Islet of Langerhans (tissue), 1 donor: ENCODE data around the gene BHLHA15.

ENCODE experiments used
- FAIRE-seq: peaks from one replicate; lab custom pipeline; 2011; peaks lifted over from hg19 to GRCh38; lab: Jason Lieb, UNC

Gene BHLHA15

DNA sequence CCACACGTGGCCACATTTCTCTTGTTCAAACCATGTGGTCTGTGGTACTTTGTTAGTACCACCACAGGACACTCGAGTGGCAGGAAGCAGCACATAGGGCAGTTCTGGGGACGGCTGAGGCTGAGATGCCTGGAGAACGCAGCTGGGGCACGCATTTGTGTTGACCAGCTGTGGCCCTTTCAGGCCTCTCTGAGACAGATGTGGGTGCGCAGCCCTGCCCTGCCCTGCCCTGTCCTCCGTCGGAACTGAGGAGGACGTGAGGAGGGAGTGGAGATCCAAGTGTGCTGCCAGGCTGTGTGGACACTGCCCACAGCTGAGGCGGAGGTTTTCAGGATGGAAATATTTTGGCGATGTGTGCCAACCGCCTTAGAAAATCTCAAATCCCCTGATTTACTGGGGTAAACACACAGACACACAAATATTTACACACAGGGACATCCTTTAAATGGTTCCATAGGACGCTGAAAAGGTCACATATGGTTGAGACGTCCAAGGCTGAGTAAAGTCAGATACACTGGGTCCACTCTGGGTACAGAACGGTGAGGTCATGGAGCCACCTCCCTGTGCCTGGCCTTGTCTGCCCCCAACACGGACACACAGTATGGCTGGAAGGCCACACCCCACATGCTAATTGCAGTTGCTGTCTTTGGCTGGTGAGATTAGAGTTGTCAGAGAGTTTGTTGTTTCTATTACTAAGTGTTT lies 14.8 kb downstream of the BHLHA15 start:
- FAIRE-seq, result no peak

DNA sequence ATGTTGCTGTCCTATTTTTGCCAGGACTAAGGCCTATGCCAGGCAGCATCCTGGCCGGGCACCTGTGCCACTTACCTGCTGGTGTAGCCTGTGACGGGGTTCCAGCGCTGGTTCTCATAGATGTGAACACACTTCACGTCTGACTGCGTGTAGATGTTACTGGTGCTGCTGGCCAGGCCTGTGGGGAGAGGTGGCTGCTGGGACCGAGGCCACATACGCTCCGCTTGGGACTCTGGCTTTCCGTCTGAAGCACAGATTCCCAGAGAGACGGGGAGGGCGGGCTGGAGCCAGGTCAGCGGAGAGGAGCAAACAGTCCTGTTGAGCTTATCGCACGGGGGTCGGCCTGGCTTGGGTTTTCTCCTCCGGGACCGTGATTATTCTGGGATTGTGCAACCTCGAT lies 16.7 kb downstream of the BHLHA15 start:
- no peak for FAIRE-seq

DNA sequence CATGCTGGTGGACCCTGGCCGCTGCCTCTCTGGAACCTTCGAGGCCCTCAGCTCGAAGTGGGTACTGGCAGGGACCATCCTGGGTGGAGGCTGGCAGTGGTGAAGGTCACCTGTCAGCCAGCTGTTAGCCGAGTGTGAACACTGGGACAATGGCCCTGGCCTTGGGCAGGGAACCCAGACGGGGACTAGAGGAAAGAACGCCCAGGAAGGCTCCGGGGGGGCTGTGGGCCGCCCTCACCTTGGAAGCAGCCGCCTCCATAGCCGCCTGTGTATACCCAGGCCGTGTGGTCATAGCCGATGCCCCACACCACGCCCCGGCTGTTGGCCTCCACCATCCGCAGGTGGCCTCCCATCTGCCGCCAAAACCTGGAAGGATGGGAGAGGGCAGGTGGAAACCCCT lies 17.6 kb downstream of the BHLHA15 start:
- FAIRE-seq, result no peak

DNA sequence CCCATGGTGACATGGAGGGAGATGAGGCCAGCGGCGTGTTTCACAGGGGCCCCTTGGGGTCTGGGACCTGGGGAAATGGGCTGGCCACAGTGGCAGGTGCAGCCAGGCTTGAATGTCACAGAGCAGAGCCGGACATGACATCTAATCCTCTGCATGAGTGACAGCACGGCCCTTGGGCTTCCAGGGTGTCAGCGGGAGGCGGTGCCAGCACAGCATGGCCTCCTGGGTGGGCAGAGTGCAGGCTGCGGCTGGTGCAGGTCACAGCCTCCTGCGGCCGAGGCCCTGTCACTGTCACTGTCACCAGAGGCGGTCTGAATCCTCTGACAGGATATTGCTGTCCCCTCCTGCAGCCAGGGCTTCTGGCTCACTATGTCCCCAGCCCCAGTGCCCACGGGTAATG lies 18.2 kb downstream of the BHLHA15 start:
- no peak for FAIRE-seq

DNA sequence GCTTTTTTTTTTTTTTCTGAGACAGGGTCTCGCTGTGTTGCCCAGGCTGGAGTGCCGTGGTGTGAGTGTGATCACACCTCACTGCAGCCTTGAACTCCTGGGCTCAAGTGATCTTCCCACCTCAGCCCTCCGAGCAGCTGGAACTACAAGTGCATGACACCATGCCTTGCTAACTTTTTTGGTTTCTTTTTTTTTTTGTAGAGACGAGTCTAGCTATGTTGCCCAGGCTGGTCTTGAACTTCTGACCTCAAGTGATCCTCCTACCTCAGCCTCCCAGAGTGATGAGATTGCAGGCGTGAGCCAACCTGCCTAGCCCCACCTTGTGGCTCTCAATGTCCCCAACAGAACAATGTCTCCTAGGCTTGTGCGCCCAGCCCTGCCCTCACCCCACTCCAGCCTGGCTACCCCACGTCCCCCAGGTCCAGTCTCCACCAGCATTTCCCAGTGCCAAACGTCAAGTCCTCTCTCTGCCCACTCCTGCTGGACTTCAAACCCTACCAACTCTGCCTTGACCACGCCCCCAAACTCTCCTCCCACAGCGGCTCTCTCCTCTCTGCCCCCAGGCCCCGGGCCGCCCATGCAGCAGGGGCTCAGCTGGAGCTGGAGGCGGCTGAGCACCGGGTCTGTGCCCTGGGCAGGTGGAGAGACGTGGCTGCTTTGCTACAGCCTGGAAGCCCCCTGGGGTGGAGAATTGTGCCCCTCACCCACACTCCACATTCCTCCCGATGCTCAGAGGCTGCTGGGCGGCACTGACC lies 18.9 kb downstream of the BHLHA15 start:
- no peak for FAIRE-seq

DNA sequence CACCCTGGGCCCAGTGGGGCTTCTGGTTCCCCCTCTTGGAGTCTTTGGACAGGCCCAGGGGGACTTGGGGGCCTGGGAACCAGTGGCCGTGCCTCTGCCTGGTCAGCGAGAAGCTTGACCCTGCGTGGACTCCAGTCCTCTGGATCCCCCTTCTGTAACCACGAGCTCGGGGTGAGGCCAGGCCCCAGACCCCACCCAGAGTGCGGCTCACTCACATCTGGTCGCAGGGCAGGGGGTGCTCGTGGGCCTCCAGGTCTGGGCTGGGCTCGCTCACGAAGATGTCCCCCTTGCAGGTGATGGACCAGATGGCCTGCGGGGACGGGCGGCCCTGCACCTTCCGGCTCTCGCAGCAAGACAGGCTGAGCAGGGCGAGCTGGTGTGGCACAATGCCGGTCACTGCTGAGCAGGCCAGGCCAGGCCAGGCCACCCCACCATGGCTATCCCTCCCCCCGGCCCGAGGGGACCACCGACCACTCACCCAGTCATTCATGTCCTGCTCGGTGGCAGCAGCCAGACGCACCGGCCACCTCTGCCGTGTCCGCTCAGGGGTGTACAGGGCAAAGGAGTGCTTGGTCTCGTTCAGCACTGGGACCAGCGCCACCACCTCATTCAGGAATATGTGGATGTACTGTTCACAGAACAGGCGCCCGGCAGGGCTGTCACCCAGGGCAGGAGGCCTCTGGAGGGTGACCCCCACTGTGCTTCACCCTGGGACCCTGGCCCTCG lies 19.7 kb downstream of the BHLHA15 start:
- FAIRE-seq, result no peak

DNA sequence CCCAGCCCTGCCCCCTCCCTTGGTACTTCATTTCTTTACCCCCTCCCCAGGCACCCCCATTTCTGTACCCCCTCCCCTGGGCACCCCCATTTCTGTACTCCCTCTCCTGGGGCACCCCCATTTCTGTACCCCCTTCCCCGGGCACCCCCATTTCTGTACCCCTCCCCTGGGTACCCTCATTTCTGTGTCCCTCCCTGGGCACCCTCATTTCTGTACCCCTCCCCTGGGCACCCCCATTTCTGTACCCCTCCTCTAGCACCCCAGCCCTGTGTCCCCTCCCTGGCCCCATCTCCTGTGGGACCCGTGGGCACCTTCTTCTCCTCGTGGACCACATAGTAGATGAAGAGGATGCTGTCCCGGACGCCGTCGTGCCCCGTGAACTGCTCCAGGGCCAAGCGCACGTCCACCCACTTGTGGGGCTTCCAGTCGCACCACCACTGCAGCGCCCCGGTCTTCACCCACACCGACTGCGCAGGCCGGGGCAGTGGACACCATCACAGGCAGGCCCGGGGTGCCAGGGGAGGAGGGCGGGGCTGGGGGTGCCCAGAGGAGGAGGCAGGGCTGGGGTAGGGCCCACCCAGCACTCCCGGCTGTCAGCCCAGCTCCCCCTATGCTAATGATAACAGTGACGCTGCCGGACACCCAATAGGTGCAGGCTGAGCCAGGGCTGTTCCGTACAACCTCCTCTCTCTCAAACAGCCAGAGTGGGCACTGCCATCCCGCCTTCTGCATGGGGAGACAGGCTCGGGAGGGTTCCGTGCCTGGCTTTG lies 20.4 kb downstream of the BHLHA15 start:
- FAIRE-seq, result no peak

DNA sequence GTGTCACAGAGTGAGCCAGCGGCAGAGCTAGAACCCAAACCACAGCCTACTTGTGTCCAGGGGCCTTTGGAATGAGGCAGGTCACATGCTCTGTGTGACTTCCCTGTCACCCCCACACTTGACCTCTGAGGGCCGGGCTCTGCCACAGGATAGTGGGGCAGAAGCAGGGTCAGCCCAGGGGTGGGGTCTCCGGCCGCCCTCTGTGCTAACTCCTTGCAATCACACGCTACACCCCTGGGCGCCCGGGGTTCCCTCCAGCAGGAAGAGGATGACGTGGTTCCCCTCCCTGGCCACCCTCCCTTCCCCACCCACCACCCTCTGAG lies 21.0 kb downstream of the BHLHA15 start:
- no peak for FAIRE-seq

DNA sequence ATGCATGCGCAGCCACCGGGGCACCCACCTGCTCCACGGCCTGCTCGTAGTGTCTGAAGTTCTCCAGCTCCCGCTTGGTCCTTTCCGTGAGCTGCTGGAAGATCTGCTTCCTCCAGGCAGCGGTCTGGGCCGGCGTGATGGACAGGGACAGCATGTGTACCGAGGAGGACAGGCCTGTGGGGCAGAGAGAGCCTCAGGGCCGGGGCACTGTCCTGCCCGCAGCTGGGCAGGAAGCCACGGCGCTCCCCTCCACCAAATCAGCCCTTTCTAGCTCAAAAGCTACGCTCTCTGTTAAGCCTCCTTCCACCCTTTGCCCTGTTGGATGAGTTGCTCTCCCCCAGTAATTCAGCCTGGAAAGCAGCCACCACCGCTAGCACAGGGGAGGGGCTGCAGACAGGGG lies 21.6 kb downstream of the BHLHA15 start:
- FAIRE-seq, result no peak

DNA sequence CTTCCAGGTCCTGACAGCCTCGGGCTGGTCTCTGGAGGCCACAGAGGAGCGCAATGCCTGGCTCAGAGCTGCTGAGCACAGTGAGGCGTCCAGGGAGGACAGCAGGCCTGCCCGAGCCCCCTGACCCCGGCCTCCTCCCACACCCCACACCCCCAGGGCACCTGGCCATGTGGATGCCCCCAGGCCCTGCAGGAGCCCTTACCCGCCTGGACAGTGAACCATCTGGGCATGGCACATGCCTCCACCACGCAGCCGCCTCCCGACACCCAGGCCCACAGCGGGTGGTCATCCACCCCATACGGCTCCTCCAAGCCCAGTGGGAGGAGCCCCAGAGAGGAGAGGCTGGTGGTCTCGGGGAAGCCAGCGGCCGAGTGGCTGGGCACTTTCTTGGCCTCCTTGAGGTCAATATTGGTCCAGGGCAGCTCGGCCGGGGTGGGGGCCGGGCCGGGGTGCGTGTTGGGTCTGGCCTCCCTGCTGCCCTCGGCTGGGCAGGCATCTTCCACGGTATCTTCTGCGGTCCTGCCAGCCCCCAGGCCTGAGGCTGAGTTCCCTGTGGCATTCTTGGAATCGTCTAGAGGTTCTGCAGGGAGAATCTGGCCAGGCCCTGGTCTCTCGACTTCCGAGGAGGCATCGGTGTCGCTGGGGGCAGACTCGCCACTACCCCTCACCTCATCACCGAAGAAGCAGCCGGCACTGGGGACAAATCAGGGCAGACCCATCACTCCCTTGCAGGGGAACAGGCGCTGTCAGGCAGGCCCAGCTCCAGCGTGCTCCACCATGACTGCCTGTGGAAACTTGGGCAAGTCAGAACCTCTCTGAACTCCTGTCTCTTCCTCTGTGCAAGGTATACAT lies 22.2 kb downstream of the BHLHA15 start:
- no peak for FAIRE-seq

DNA sequence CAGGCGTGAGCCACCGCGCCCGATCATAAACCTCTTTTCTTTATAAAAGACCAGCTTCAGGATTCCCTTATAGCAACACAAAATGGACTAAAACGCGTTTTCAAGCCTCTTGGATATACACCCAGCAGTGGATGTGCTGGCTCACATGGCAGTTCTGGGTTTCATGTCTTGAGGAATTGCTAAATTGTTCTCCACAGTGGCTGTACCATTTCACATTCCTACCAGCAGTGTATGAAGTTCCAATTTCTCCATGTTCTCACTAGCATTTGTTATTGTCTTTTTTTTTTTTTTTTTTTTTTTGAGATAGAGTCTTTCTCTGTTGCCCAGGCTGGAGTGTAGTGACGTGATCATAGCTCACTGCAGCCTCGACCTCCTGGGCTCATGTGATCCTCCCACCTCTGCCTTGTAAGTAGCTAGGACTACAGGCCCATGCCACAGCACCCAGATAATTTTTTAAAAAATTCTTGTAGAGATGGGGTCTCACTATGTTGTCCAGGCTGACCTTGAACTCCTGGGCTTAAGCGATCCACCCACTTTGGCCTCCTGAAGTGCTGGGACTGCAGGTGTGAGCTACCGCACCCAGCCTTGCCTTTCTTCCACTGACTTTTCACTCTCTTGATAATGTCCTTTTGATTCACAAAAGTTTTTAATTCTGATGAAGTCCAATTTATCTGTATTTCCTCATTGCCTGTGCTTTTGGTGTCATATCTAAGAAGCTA lies 23.3 kb downstream of the BHLHA15 start:
- no peak for FAIRE-seq

DNA sequence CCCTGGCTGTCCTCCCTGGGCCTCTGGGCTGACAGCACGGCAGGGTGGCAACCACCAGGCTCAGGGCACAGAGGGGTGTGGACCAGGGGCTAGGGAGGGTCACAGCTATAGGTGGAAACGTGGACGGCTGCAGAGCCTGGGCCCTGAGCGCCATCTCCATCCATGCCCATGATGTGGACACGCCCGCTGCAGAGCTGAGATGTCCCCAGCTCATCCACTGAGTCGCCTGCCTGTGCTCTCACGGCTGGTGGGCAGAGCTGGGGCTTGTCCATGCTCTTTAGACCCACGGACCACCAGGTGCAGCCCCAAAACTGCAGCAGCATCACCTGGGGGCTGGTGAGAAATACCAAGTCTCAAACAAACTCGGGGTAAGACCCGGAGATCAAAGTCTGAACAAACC lies 24.7 kb downstream of the BHLHA15 start:
- no peak for FAIRE-seq

DNA sequence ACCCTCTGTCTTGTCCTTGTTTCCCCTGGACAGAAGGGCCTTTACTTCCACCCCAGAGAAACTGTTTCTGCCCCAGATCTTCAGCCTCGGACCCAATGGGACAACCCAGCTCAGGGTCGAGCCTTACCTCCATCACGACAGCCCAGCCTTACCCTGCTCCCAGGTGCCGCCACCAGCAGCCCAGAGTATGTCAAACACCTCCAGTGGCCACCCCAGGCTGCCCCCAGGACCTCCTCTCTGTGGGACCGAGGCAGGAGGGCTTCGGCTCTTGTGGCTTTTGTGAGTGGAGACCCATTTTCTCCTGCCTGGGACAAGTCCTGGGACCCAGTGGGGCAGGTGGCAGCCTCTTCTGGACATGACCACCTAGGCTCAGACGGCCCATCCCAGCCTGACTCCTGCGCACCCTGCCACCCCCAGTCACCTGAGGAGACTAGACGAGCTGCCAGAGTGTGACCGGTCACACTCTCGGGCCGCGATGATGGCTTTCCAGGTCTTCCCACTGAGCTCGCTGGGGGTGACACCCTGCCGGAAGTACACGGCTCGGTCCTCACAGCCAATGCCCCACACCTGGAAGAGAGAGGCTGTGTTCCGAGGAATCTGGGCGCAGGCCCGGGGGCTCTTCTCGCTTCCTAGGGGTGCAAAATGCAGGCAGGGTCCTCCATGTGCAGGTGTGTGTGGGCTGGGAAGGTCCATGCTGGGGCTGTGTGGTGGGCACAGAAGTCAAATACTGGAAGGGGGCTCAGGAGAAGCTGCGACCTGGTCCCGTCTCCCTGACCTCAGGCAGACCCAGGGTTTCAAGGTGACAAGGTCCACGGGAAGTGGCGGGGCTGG lies 25.3 kb downstream of the BHLHA15 start:
- FAIRE-seq, result no peak

DNA sequence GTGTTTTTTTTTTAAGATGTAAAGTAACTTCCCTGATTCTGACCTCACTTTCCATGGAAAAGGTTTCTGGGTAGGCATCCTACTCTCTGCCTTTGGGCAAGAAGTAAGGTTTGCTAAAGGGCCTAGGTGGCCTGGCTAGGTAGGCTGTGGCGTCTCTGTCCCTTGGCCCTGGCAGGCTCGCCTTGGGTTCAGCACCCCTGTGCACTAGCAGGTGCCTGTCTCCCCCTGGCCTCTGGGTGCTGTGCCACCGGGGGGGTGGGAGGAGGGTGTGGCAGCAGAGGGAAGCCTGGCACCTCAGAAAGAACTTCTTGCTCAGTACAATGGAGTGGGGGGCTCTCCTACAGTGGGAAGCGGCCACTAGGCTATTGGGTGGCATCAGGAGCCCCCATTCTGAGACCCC lies 26.8 kb downstream of the BHLHA15 start:
- FAIRE-seq, result no peak

DNA sequence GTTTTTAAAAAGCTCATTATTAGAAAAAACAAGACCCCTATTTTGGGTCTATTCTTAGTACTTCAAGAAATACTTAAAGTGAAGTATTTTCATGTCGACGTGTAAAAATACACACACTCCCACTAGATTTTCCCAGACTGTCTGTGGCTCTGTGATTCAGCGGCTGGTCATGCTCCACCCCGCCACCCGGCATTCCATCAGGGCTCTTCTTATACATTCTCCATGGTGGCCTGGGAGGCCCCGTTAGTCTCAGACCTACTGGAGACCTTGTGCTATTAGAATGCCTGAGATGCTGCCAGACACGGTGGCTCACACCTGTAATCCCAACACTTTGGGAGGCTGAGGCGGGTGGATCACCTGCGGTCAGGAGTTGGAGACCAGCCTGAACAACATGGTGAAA lies 27.7 kb downstream of the BHLHA15 start:
- FAIRE-seq, result no peak

DNA sequence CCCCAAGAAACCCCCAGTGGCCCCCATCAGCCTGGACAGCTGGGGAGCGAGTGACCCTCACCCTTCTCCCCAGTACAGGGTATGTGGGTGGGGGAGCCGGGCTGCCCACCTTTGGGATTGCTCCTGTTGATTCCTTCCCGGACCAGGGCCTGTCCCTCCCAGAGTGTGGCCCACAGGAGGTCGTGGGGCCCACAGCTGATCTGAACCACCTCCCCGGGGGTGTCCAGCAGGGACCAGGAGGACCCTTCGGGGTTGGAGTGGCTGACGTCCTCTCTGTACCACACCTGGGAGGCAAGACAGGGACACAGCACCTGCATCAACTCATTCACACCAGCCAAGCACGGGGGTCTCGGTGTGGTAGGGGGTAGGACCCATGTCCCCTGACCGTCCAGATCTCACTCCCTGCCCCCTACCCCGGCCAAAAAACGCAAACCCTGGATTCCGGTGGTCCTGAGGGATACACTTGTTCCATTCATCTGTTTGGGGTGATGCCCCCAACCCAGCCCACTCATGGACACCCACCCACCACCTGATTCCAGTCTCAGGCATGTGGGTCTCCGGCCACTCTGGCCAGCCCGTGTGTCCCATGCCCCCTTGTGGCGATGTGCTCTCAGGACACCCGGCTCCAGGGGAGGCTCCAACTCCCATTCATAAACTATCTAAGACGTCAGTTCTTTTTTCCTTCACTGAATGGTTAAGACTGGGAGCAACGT lies 29.9 kb downstream of the BHLHA15 start:
- FAIRE-seq, result no peak

DNA sequence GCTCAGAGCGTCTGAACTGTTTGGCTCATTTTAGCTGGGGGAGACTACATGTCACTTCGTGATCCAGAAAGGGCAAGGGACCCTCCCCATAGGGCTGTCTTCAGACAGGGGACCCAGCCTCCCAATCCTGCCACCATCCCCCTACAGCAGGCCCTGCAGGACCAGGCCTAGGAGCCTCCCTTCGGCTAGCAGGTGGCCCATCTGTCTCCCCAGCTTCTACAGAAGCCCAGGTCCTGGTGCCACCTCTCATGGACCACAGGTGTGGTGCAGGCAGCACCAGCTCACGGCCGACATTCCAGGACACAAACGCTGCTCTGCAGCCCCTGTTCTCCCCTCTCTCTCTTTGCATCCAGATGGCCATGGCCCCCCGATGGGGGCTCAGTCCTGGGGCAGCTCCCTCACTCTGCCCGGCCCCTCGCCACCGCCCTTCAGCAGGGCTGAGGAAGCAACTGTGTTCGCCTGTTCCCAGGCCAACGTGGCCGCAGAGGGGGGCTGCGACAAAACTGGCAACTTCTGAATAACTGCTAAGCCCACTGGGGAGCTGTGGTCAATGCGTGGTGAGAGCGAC lies 30.5 kb downstream of the BHLHA15 start:
- FAIRE-seq, result no peak

DNA sequence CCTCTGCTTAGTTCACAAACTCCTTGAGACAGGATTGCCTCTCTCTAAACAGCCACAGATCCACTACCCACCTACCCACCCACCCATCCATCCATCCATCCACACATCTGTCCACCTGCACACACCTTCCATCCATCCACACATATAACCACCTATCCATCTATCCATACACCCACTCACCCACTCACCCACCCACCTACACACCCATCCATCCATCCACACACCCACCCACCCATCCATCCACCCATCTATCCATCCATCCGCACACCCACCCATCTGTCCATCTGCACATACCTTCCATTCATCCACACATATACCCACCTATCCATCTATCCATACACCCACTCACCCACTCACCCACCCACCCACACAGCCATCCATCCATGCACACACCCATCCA lies 31.1 kb downstream of the BHLHA15 start:
- FAIRE-seq, result no peak

DNA sequence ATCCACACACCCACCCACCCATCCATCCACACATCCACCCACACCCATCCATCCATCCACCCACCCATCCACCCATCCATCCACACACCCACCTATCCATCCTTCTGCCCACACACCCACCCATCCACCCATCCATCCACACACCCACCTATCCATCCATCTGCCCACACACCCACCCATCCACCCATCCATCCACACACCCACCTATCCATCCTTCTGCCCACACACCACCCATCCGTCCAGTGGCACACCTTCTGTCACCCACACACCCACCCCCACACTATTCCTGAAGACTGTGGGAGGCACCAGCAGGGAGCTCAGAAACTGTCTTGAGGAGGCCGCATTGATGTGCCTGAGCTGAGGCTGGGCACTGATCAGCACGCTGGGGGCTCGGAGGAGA lies 31.7 kb downstream of the BHLHA15 start:
- no peak for FAIRE-seq
